HEK293T (cell line): ENCODE results near the gene KMT2A.

Experiments
- BHLHE40 ChIP-seq: fragments of 450-650 bp; IDR thresholded peaks from 2 replicates; pipeline ENCODE4 v1.6.1; 2016; ENCODE audit warnings: mild to moderate bottlenecking, moderate library complexity, borderline replicate concordance
- FOXA1 ChIP-seq: fragments of 450-650 bp; IDR thresholded peaks from 2 replicates; pipeline ENCODE4 v1.6.1; 2016; ENCODE audit warnings: mild to moderate bottlenecking
- FOXK2 ChIP-seq: fragments of 450-650 bp; IDR thresholded peaks from 2 replicates; pipeline ENCODE4 v1.6.1; 2016; ENCODE audit warnings: mild to moderate bottlenecking
- FOXM1 ChIP-seq: fragments of 450-650 bp; IDR thresholded peaks from 2 replicates; pipeline ENCODE4 v1.6.1; 2017; ENCODE audit warnings: mild to moderate bottlenecking, borderline replicate concordance
- L3MBTL2 ChIP-seq: fragments of 450-650 bp; conservative IDR thresholded peaks from 2 replicates; pipeline ENCODE4 v1.6.1; 2016; ENCODE audit warnings: mild to moderate bottlenecking
- SP1 ChIP-seq: fragments of 450-650 bp; IDR thresholded peaks from 2 replicates; pipeline ENCODE4 v1.6.1; 2017
- SUZ12 ChIP-seq: fragments of 450-650 bp; IDR thresholded peaks from 2 replicates; pipeline ENCODE4 v1.6.1; 2016; ENCODE audit warnings: mild to moderate bottlenecking
- TARDBP ChIP-seq: fragments of 450-650 bp; IDR thresholded peaks from 2 replicates; pipeline ENCODE4 v1.6.1; 2016

GRCh38 chr11:118450451-118450850, 14.2 kb downstream of the KMT2A start:
- TF ChIP-seq FOXM1 = no peak
- no peak for TF ChIP-seq FOXK2
- TF ChIP-seq FOXA1 = no peak
- TF ChIP-seq BHLHE40 = no peak
- no peak for TF ChIP-seq SUZ12
- TF ChIP-seq L3MBTL2 = no peak
- no peak for TF ChIP-seq TARDBP
- TF ChIP-seq SP1 = no peak
